ENCODE results near the gene ARID4B.

Gene ARID4B

GRCh38 chr1:235239851-235240250 lies 88.1 kb downstream of the ARID4B start:
- no peak for DNase-seq (ENCODE audit: extremely low spot score)
- POLR2A ChIA-PET: no interaction called here
- TF ChIP-seq CTCF (IDR thresholded peaks at IDR 0.05; ENCODE audit: control extremely low read depth, extremely low read depth, low read depth, missing control alignments): no peak
- CTCF ChIA-PET: interaction anchor here (1.2 to 1.6 kb wide), 5 partner anchors 10 to 177 kb away, joined by 3 to 7 read pairs (median 4); no protein-coding TSS in a partner anchor

GRCh38 chr1:235238558-235238957 lies 89.4 kb downstream of the ARID4B start:
- no peak for TF ChIP-seq CTCF (IDR thresholded peaks at IDR 0.05; ENCODE audit: control extremely low read depth, extremely low read depth, low read depth, missing control alignments)
- ChIA-PET POLR2A (interaction anchor here (0.7 kb wide), 1 partner anchor 20 kb away, joined by 3 read pairs; no protein-coding TSS in a partner anchor), CTCF (interaction anchor here (1.3 to 1.6 kb wide), 2 partner anchors 8 to 178 kb away, joined by 4 to 5 read pairs; no protein-coding TSS in a partner anchor)
- DNase-seq (ENCODE audit: extremely low spot score): no peak

DNA sequence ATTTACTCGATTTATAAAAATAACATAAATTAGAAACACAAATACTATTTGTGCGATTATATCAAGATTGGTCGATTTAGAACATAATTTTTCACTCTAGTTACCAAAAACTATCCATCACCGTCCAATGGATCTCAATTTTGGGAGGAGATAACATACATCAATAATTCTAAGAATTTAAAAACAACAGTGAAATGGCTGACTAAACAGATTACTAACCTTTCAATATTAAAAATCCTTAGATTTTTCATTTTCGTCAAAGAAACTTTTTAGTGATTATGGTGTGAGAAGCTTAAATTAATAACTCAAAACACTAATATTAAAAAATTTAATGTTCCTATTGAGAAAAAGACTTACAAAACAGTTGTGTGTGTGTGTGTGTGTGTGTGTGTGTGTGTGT lies 91.9 kb downstream of the ARID4B start:
- no peak for DNase-seq (ENCODE audit: extremely low spot score)
- ChIA-PET POLR2A (interaction anchor here (0.6 kb wide), 2 partner anchors 72 to 245 kb away, joined by 4 read pairs; no protein-coding TSS in a partner anchor), CTCF (interaction anchor here (1.0 to 1.2 kb wide), 3 partner anchors 45 to 192 kb away, joined by 3 to 4 read pairs (median 3); no protein-coding TSS in a partner anchor)
- no peak for TF ChIP-seq CTCF (IDR thresholded peaks at IDR 0.05; ENCODE audit: control extremely low read depth, extremely low read depth, low read depth, missing control alignments)

- ChIA-PET CTCF (interaction anchor here (1.6 to 2.3 kb wide), 2 partner anchors 9 to 18 kb away, joined by 4 to 5 read pairs; no protein-coding TSS in a partner anchor), POLR2A (no interaction called here)
- DNase-seq (ENCODE audit: extremely low spot score): no peak
- no peak for TF ChIP-seq CTCF (IDR thresholded peaks at IDR 0.05; ENCODE audit: control extremely low read depth, extremely low read depth, low read depth, missing control alignments)
These were observed 98.1 kb downstream of the ARID4B start for GRCh38 chr1:235229868-235230267.

DNA sequence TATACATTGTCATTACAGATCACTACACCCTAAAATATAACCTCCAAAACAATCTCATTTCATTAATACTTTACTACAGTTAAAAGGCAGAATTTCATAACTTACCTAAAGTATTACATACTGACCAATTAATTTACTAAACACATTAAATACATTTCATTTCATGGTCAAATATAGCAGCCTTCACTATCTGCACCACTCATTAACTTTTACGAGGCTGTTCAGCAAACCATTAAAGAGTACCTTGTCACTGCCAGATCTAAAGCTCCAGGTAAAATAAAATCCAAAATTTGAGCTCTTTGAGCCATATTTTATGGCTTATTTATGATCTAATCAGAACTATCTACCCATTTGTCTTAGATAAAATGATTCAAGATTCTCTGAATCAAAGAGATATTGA lies 100.6 kb downstream of the ARID4B start:
- no peak for DNase-seq (ENCODE audit: extremely low spot score)
- CTCF ChIA-PET: interaction anchor here (0.7 to 1.3 kb wide), 3 partner anchors 12 to 36 kb away, joined by 3 read pairs; no protein-coding TSS in a partner anchor
- TF ChIP-seq CTCF (IDR thresholded peaks at IDR 0.05; ENCODE audit: control extremely low read depth, extremely low read depth, low read depth, missing control alignments): no peak
- POLR2A ChIA-PET: interaction anchor here (0.6 kb wide), 1 partner anchor 854 kb away, joined by 3 read pairs; the partner anchor contains the start of gene COA6

DNA sequence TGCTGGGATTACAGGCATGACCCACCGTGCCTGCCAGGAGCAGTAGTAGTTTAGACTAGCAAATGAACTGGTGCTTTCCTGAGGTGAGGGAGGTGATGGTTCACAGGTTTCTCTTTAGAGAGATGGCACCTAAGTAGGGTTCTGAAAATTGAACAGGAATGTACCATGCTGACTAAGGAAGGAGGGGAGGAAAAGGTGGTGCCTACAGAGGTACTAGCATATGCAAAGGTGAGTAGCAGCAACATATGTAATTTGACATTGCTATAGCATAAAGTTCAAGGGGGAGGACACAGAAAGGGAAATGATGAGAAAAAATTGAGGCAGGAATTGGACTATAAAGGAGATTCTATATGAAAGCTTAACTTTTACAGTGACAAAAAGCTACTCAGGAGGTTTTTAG lies 101.0 kb downstream of the ARID4B start:
- no peak for TF ChIP-seq CTCF (IDR thresholded peaks at IDR 0.05; ENCODE audit: control extremely low read depth, extremely low read depth, low read depth, missing control alignments)
- POLR2A ChIA-PET: interaction anchor here (0.6 kb wide), 1 partner anchor 853 kb away, joined by 3 read pairs; the partner anchor contains the start of gene COA6
- CTCF ChIA-PET: interaction anchor here (1.2 to 2.1 kb wide), 4 partner anchors 16 to 36 kb away, joined by 3 to 5 read pairs (median 4); no protein-coding TSS in a partner anchor
- DNase-seq (ENCODE audit: extremely low spot score): no peak

Data from GM10248 (cell line).